Measurements from ENCODE around the gene DMP1.
"Not testable (repeated sequence)": the region's sequence is repeated elsewhere in the genome, so short reads cannot be mapped to it uniquely, and the experiment has no call there.

GRCh38 chr4:87692060-87692459, 42.0 kb downstream of the DMP1 start:
- TF ChIP-seq CTCF (IDR thresholded peaks at IDR 0.05); ZFX (IDR thresholded peaks at IDR 0.05; ENCODE audit: borderline replicate concordance): not testable (repeated sequence)

Data from 22Rv1 (cell line).